ENCODE results near the gene TAF4B.

GRCh38 chr18:26205318-26205717, 20.9 kb upstream of the TAF4B start:
- TF ChIP-seq NR3C1 (CRISPR knock-in tag; conservative IDR thresholded peaks at IDR 0.05; ENCODE audit: low read depth) (no peak), HMGA2 (CRISPR knock-in tag; IDR thresholded peaks at IDR 0.05) (no peak), TEAD4 (CRISPR knock-in tag; IDR thresholded peaks at IDR 0.05) (no peak), ZNF423 (CRISPR knock-in tag; IDR thresholded peaks at IDR 0.05) (no peak), CTCF (IDR thresholded peaks at IDR 0.05) (no peak)

Data from WTC11 (cell line).